ENCODE results near the gene TBX18. TPM values are rescaled to one million over a fixed set of nuclear protein-coding genes. Genes with fewer than 3 reads are reported as not detected.

The TBX18 gene
- total and polyA plus RNA-seq, 2 donors, result 8.3 to 68.1 TPM

Small RNA genes lying within 50 kb of the gene (small RNA-seq; reads per million reads assigned to genes)
- not detected for gene AL590143.1
